Chondrocyte (in vitro differentiated cells): ENCODE results near the gene OR51I2. TPM values are rescaled to one million over a fixed set of nuclear protein-coding genes. Genes with fewer than 3 reads are reported as not detected.

Experiments used
- DNase-seq: peaks from one replicate; pipeline ENCODE4 v3.0.0; 2021; ENCODE audit warnings: mixed read lengths, low spot score
- H3K27ac Mint-ChIP-seq: one replicate; pipeline ENCODE4 v1.8.0; 2021; ENCODE audit warnings: mild to moderate bottlenecking, moderate library complexity, mixed read lengths; ENCODE audit not compliant: unreplicated experiment
- H3K27me3 Mint-ChIP-seq: 2 replicates; pipeline ENCODE4 v1.8.0; 2021; ENCODE audit warnings: low read depth, mixed read lengths
- H3K36me3 Mint-ChIP-seq: 2 replicates; pipeline ENCODE4 v1.8.0; 2021; ENCODE audit warnings: low read depth, mixed read lengths
- H3K4me1 Mint-ChIP-seq: 2 replicates; pipeline ENCODE4 v1.8.0; 2021; ENCODE audit warnings: low read depth, mild to moderate bottlenecking, mixed read lengths
- H3K4me3 Mint-ChIP-seq: one replicate; pipeline ENCODE4 v1.8.0; 2021; ENCODE audit warnings: mild to moderate bottlenecking, moderate library complexity, mixed read lengths; ENCODE audit not compliant: unreplicated experiment
- H3K9me3 Mint-ChIP-seq: 2 replicates; pipeline ENCODE4 v1.8.0; 2021; ENCODE audit warnings: low read depth, mixed read lengths
- long read RNA-seq: library from polyadenylated mRNA; stranded (forward); transcript quantifications from one replicate; pipeline ENCODE4 v2.0.0, GENCODE V29; 2021
- total RNA-seq: library from RNA; stranded (reverse); gene quantifications from 3 replicates; pipeline ENCODE4 v1.2.1, GENCODE V29; 2021
- TF ChIP-seq, protein P1 (sequence below): fragments of 200-600 bp; sonication (generic); IDR thresholded peaks from 2 replicates; pipeline ENCODE4 v1.5.0; 2021; ENCODE audit warnings: antibody characterized with exemption, mild to moderate bottlenecking, moderate library complexity

Gene OR51I2, protein sequence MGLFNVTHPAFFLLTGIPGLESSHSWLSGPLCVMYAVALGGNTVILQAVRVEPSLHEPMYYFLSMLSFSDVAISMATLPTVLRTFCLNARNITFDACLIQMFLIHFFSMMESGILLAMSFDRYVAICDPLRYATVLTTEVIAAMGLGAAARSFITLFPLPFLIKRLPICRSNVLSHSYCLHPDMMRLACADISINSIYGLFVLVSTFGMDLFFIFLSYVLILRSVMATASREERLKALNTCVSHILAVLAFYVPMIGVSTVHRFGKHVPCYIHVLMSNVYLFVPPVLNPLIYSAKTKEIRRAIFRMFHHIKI
- not detected in 3 replicates for total RNA-seq
- long read RNA-seq: 0 reads

DNA sequence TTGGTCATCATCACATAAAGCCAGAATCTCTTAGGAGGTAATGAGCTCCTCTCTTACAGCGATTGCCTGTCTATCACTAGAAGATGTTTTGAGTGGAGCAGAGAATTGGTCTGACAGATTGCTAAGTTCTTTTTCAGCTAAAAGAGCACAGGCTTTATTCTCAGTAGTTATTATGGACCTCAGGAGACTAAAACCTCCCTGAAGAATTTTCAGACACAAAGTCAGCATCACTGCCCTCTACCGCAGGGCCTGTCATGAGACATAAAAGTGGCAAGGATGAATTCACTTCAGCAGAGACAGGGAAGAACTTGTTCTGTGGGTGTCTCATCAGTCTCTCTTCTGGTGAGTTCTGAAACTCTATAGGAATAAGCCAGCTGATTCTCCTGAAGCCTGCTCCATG is at the start of gene OR51I2:
Gene OR51I2, plus strand, starts transcription at position 301 of the 400 bp plus-strand sequence. CDS start 4,166 bp downstream, outside the sequence.
- no peak for DNase-seq
- Mint-ChIP-seq H3K4me1 (no peaks in the 10 kb centered on the region), H3K4me3 (no peak within 1 kb of the TSS), H3K27ac (no peak within 1 kb of the TSS), H3K36me3 (no peaks in the 10 kb centered on the region), H3K9me3 (no peaks in the 10 kb centered on the region), H3K27me3 (peaks cover 14% of the 10 kb centered on the region)
- TF ChIP-seq, protein P1, sequence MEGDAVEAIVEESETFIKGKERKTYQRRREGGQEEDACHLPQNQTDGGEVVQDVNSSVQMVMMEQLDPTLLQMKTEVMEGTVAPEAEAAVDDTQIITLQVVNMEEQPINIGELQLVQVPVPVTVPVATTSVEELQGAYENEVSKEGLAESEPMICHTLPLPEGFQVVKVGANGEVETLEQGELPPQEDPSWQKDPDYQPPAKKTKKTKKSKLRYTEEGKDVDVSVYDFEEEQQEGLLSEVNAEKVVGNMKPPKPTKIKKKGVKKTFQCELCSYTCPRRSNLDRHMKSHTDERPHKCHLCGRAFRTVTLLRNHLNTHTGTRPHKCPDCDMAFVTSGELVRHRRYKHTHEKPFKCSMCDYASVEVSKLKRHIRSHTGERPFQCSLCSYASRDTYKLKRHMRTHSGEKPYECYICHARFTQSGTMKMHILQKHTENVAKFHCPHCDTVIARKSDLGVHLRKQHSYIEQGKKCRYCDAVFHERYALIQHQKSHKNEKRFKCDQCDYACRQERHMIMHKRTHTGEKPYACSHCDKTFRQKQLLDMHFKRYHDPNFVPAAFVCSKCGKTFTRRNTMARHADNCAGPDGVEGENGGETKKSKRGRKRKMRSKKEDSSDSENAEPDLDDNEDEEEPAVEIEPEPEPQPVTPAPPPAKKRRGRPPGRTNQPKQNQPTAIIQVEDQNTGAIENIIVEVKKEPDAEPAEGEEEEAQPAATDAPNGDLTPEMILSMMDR: no peak

DNA sequence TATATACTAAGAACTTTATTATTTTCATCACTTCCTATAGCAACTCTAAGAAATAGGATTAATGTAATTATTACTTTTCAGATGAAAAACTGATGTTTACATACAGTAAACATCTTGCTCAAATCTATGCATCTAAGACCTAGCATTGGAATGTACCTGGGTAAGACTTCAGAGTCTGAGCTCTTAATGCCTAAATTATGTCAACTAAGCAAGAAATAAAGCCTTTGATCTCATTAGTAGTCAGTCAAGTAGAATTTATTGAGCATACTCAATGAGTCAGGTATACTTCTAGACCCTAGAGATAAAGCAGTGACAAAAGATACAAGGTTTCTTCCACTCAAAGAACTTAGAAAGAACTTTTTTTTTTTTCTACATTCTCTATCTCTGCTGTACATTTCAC is 44.0 kb upstream of the OR51I2 start:
- no peaks in the 10 kb centered on the region for H3K4me1 Mint-ChIP-seq
- TF ChIP-seq, protein P1: no peak
- peaks cover 22% of the 10 kb centered on the region for H3K27me3 Mint-ChIP-seq
- H3K27ac Mint-ChIP-seq: no peak overlapping the region
- no peak for DNase-seq
- H3K4me3 Mint-ChIP-seq: no peak overlapping the region
- H3K36me3 Mint-ChIP-seq: no peaks in the 10 kb centered on the region
- H3K9me3 Mint-ChIP-seq: no peaks in the 10 kb centered on the region

DNA sequence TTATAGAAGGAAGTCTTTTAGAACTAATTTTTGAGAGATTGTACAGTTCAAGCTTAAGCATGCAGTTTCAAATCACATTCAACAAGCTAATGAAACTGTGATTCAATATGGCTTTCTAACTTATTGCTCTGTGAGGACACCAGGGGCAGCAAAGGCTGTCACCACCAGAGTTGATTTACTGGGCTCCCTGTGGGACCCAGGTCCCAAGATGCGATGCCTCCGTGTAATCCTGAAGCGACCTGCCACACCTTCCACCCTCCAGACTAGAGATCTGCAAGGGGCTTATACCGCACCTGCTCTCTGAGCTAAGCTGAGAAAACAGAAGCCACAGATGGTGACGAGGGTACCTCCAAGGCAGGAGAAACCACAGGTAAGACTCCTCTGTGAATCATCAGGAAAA is 28.1 kb upstream of the OR51I2 start:
- Mint-ChIP-seq H3K4me1 (no peaks in the 10 kb centered on the region), H3K27me3 (peaks cover 10% of the 10 kb centered on the region), H3K27ac (no peak overlapping the region), H3K4me3 (no peak overlapping the region), H3K36me3 (no peaks in the 10 kb centered on the region), H3K9me3 (no peaks in the 10 kb centered on the region)
- no peak for DNase-seq
- TF ChIP-seq, protein P1: no peak

DNA sequence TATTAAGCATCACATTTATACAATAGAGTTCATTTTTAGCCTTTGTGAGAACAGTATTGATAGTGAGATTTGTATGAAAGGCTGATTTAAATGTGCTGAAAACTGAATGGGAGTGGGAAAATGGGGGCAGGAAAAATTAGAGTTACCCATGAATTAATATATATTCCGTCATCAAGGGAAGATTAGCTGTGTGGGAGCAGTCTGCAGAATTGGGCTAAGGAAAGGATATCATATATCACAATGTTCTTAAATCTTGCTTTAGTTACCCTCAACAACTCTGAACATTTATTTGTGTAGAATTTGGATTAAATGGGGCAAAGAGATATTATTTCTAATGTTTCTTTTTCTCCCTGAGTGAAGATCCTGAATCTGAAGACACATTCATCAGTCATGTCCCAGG is 27.3 kb upstream of the OR51I2 start, which contains the start of gene OR51Q1:
Gene OR51Q1, plus strand, starts transcription at position 301 of the 400 bp plus-strand sequence. Its CDS starts 90 bp downstream, at position 391.
- Mint-ChIP-seq H3K4me3 (no peak within 1 kb of the TSS), H3K4me1 (no peaks in the 10 kb centered on the region), H3K9me3 (no peaks in the 10 kb centered on the region), H3K27me3 (peaks cover 10% of the 10 kb centered on the region), H3K27ac (no peak within 1 kb of the TSS), H3K36me3 (no peaks in the 10 kb centered on the region)
- no peak for DNase-seq
- TF ChIP-seq, protein P1: no peak

DNA sequence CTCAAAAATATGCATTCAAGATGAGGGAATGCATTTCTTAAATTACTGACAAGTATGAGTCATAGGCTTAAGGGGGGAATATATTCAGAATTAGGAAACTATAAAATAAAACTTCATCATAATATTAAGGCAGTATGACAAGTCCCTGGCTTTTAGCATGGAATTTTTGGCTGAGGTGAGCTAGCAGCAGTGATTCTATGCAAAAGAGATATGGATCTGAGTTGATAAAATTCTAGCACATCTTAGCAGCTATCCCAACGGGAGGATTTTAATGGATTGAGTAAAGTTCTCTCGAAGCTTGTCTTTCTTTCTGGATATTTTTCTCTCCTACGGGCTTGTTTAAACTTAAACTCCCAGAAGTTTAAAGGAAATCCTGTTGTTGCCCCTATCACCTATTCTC is 26.0 kb upstream of the OR51I2 start:
- peaks cover 12% of the 10 kb centered on the region for H3K27me3 Mint-ChIP-seq
- no peak overlapping the region for H3K4me3 Mint-ChIP-seq
- no peaks in the 10 kb centered on the region for H3K36me3 Mint-ChIP-seq
- H3K4me1 Mint-ChIP-seq: no peaks in the 10 kb centered on the region
- no peak for DNase-seq
- H3K9me3 Mint-ChIP-seq: no peaks in the 10 kb centered on the region
- TF ChIP-seq, protein P1: no peak
- no peak overlapping the region for H3K27ac Mint-ChIP-seq
